NCI-H2196 treated with DMSO at 0.1 percent for 48 hours (cell line): ENCODE results near the gene DALRD3.
A peak's percentile ranks its signal among the peaks of the same experiment; 100 is the strongest.

Experiments used
- DNase-seq: peaks from one replicate; lab custom pipeline; 2025; ENCODE audit not compliant: unreplicated experiment; lab: John Stamatoyannopoulos, UW

DALRD3 gene, protein sequence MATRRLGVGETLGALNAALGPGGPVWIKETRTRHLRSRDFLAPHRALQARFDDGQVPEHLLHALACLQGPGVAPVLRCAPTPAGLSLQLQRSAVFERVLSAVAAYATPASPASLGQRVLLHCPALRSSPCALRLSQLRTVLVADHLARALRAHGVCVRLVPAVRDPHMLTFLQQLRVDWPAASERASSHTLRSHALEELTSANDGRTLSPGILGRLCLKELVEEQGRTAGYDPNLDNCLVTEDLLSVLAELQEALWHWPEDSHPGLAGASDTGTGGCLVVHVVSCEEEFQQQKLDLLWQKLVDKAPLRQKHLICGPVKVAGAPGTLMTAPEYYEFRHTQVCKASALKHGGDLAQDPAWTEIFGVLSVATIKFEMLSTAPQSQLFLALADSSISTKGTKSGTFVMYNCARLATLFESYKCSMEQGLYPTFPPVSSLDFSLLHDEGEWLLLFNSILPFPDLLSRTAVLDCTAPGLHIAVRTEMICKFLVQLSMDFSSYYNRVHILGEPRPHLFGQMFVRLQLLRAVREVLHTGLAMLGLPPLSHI

DNA sequence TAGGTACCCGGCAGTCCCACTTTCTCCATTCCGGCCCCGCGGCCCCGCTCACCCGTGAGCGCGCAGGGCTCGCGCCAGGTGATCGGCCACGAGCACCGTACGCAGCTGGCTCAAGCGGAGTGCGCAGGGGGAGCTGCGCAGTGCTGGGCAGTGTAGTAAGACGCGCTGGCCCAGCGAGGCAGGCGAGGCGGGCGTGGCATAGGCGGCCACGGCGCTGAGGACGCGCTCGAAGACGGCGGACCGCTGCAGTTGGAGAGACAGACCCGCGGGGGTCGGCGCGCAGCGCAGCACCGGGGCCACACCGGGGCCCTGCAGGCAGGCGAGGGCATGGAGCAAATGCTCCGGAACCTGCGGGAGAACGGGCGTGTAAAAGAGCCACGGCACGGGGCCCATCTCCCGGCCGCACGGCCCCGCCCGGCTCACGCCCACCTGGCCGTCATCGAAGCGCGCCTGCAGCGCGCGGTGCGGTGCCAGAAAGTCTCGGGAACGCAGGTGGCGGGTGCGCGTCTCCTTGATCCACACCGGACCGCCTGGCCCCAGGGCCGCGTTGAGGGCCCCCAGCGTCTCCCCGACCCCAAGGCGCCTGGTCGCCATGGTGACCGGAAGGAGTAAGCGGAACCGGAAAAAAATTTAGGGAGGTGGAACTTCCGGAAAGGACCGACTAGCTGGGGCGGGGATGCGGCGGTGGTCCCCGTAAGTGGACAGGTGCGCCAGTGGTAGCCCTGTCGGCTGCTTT is at the start of gene DALRD3:
DALRD3 (minus strand) TSS at position 610 of the 736 bp plus-strand sequence; CDS start at position 594, 16 bp downstream.
- peak; percentile 31 for DNase-seq

DNA sequence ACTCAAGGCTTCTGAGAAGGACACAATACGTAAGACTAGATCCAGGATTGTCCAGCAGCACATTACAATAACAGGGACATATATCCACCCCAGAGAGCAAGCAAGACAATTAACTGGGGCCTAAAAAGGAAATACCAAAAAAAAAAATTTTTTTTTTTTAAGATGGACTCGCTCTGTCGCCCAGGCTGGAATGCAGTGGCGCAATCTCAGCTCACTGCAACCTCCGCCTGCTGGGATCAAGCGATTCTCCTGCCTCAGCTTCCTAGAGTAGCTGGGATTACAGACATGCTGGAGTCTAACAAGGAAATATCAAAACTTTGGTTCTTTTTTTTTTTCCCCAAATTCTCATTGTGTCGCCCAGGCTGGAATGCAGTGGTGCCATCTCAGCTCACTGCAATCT is 39.6 kb upstream of the DALRD3 start:
- no peak for DNase-seq

- DNase-seq = no peak
Measured at GRCh38 chr3:49057268-49057667, 38.9 kb upstream of the DALRD3 start.

- no peak for DNase-seq
Measured at GRCh38 chr3:49054344-49054862, 36.0 kb upstream of the DALRD3 start.

GRCh38 chr3:49053543-49053942 is 35.2 kb upstream of the DALRD3 start:
- no peak for DNase-seq

DNA sequence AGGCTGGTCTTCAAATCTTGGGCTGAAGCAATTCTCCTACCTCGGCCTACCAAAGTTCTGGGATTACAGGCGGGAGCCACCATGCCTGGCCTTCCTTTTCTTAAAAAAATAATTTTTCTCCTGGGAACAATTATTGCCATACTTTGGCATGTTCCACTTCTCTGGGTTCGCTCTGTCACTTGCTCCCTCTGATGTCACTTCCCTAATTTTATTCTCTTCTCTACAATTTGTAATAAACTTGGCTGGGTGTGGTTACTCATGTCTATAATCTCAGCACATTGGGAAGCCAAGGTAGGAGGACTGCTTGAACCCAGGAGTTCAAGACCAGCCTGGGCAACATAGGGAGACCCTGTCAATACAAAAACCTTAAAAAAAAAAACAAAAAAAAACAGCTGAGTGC is 16.9 kb upstream of the DALRD3 start:
- DNase-seq = no peak

DNA sequence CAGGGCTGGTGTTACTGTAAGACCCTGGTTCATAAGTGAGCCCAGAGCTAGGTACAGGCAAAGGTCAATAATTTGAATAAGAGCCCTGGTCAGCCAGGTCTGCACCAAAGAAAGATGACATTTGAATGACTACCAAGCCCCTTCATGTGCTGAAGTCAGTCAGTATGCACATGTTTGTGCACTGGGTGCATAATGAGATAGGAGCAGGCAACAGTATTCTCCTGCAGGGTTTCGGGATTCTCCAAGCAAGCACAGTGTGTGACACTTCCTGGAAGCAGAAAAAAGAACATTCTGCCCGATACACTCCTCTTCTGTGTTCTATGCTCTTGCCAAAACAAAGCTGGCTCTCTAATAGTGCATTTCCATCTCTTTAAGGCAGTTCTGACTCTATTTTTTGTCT is 16.3 kb upstream of the DALRD3 start:
- no peak for DNase-seq

DNA sequence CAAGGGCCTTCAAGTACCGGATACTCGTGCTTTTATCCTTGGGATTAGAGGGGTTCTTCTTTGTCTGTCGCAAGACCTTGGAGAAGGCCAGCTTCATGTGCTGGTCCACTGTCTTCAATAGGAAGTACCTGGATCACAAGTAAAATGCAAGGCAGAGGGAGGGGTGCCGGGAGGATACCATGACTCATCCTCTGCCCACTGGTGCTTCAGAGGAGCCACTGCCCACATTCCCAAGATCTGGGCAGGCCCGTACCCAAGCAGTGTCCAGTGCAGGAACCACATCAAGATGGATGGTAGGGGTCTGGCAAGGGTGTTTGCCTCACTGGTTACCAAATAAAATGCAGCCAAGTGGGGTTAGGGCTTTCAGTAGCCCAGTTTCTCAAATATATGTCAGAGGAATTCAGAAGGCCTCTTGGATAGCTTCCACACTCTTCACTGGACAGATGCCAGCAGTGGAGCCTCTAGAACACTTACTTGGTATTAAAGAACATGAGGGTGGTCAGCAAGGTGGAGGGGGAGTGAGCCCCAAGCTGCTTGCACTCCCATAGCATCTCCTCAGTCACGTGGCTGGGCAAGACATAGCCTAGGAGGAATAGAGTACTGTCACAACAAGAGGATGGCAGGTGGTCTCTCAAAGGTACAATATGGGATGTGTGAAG is 14.4 kb upstream of the DALRD3 start:
- DNase-seq = no peak

DNA sequence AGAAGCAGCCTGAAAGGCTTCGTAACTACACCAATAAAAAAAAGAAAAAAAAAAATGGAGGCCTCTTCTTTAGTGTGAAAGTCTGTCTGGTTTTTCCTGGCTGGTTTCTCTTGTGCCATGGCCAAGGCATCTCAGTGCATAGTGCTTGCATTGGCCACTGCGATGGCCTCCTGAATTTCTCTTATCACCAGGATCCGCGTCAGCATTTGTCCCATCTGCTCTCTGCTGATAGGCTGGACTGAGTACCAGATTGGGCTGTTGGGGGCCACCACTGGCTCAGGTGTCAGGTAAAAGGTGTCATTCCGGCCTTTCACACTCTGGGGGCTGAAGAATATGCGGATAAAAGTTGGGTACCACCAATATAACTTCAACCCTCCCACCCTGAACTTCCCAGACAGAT is 11.9 kb upstream of the DALRD3 start:
- no peak for DNase-seq

GRCh38 chr3:49029563-49029884 is 11.1 kb upstream of the DALRD3 start:
- DNase-seq = no peak

DNA sequence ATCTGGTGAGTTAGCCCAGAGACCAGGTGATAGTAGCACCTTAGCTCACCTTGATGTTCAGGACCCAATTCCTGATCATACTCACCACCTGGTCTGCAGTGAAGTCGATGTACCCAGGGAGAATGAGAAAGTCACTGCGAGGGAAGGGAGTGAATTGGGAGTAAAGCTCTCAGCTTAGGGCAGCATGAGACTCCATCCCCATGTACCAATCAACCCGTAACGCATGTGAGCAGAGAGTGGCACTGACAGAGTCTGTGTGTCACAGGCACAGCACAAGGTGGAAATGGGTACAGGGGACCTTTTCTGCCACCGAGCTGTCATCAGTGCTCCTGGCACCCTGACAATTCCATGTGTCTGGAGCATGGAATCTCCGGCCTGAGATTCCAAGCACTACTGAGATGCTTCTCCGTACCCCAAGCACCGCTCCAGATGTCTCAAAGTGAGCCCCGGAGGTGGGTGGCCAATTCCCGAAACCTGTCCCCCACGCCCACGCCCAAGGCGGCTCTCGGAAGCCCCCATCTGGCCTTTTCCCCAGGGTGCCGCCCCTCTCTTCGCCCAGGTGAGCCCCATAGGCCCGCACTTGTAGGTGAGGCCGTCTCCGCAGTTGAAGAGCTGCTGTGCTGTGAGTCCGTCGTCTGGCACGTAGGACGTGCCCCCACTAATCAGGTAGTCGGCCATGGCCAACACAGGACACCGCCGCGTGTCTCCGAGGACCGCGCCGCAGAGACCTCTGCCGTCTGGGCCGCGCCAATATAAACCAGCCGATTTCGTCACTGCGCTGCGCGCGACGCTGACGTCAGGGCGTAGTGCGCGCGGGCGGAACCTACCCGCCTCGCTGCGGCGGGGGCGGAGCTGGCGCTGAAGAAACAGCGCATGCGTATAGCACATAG is 10.5 kb upstream of the DALRD3 start, which contains the start of gene IMPDH2:
IMPDH2 (minus strand) TSS at position 726 of the 890 bp plus-strand sequence; CDS start at position 678, 48 bp downstream.
- DNase-seq = peak; percentile 63

GRCh38 chr3:49028298-49028672 is 9.9 kb upstream of the DALRD3 start:
- no peak for DNase-seq

DNA sequence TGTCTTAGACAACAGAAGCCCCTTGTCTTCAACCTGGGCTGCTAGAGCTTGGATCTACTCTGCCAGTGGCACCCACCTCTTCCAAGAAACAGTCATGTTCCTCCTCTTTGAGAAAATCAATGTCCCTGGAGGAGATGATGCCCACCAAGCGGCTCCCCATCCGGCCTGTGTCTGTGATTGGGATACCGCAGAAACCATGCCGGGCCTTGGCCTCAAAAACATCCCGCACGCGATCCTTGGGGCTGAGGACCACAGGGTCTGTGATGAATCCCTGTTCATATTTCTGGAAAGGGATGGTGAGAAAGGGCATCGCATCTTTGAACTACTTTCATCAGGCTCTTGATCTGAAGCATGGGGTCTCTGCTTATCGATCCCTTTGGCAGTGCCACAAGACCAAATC is 9.3 kb upstream of the DALRD3 start:
- no peak for DNase-seq

DNA sequence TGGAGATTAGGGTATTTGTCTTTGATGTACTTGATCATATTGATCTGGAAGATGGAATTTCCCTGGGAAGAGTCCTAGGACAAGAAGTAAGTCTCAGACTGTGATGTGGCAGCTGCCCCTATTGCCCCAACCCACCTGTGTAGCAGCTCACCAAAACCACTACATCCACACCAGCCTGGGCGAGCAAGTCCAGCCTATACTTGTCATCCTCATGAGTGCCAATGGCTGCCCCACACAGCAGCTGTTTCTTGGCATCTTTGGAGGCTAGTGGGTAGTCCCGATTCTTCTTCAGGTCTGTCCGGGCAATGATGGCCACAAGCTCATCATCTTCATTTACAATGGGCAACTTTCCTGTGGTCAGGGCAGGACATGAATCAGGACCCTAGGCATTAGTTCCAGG is 8.2 kb upstream of the DALRD3 start:
- DNase-seq = no peak

DNA sequence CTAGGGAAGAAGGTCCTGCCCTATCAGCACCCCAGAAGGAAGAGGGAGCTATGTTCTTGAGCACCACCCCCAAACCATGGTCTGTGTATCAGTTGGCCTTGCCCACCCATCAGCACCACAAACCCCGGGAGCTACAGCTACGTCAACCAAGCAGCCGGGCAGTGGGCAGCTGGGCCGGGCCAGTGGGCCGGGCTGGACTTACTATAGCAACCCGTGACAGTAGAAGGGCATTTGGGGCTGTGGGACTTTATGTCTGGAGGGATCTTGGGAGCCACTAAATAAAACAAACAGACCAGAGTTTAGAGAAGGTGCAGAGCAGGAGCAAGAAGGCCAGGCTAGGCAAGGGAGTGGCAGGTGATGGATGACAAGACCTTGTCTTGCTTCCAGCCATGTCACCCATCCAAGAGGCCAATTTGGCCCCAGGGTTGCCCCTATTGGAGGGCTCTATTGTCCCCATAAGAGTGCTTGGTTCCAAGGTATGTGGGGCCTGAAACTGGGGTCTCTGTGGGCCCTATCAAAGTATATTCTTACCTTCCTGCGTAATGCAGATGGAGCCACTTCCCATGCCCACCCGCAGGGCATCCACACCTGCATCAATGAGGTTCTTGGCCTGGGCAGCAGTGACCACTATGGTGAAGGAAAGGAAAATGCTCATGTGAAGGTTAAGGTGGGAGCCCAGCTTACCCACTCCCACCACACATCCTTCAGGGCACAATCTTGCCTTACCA is 7.6 kb upstream of the DALRD3 start:
- DNase-seq = no peak

DNA sequence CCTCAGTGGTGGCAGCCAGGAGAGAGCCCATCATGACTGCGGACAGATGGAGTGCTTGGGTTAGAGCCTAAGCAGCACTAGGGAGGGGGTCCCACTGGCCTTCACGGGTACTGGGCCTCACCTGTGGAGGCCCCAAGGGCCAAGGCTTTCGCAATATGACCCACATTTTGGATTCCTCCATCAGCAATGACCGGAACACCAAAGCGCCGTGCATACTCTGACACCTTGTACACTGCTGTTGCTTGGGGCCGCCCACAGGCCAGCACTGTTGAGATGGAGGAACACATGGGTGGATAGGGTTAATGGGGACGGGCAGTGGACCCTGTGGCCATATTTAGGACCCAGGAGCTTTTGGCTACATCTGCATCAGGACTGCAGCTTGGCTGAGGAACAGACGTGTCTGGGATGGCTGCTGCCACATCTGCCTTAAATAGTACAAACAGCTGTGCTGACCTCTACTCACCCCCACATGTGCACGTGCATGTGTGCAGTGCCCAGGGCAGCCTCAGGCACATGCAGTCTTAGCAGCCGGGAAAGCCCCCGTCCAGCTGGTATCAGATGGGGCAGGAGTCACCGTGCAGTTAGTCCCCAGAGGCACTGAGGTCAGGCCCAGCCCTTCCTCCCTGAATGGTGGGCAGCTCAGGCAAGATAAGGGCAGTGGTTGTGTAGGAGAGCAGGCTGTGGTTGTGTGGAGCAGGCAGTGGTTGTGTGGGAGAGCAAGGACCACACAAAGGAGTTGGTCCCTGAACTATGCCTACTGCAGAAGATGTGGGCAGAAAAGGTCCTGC is 6.8 kb upstream of the DALRD3 start:
- no peak for DNase-seq

- no peak for DNase-seq
Measured at GRCh38 chr3:49024449-49024848, 6.1 kb upstream of the DALRD3 start.

GRCh38 chr3:49023775-49024174 is 5.4 kb upstream of the DALRD3 start:
- no peak for DNase-seq

GRCh38 chr3:49022688-49023171 is 4.3 kb upstream of the DALRD3 start:
- DNase-seq = no peak
